Measurements from ENCODE around the gene GPATCH11.

The GPATCH11 gene

GRCh38 chr2:37083873-37084794, at the start of gene GPATCH11, which contains the start of gene HEATR5B:
Gene GPATCH11 (plus strand): TSS chr2:37084518. CDS start chr2:37088382, 3,864 bp downstream.
Gene HEATR5B (minus strand): TSS chr2:37084372. CDS start chr2:37083414, 958 bp downstream.
- peak; percentile 98 for DNase-seq (ENCODE audit: low spot score)

GRCh38 chr2:37037771-37038170, 46.5 kb upstream of the GPATCH11 start:
- no peak for DNase-seq (ENCODE audit: low spot score)

GRCh38 chr2:37039580-37039979, 44.7 kb upstream of the GPATCH11 start:
- DNase-seq (ENCODE audit: low spot score) = no peak

- no peak for DNase-seq (ENCODE audit: low spot score)
Measured at GRCh38 chr2:37052600-37053332, 31.6 kb upstream of the GPATCH11 start.

- DNase-seq (ENCODE audit: low spot score) = no peak
Measured at GRCh38 chr2:37059841-37060240, 24.5 kb upstream of the GPATCH11 start.

- no peak for DNase-seq (ENCODE audit: low spot score)
Measured at GRCh38 chr2:37060446-37060845, 23.9 kb upstream of the GPATCH11 start.

- no peak for DNase-seq (ENCODE audit: low spot score)
Measured at GRCh38 chr2:37061013-37061711, 23.2 kb upstream of the GPATCH11 start.

GRCh38 chr2:37061776-37062175, 22.5 kb upstream of the GPATCH11 start:
- DNase-seq (ENCODE audit: low spot score) = no peak

GRCh38 chr2:37068686-37069085, 15.6 kb upstream of the GPATCH11 start:
- no peak for DNase-seq (ENCODE audit: low spot score)

- DNase-seq (ENCODE audit: low spot score) = no peak
Measured at GRCh38 chr2:37070931-37071330, 13.4 kb upstream of the GPATCH11 start.

GRCh38 chr2:37080266-37080665, 4.1 kb upstream of the GPATCH11 start:
- no peak for DNase-seq (ENCODE audit: low spot score)

- no peak for DNase-seq (ENCODE audit: low spot score)
Measured at GRCh38 chr2:37080689-37081088, 3.6 kb upstream of the GPATCH11 start.

GRCh38 chr2:37084797-37085196, 479 bp downstream of the GPATCH11 start:
- no peak for DNase-seq (ENCODE audit: low spot score)

GRCh38 chr2:37085731-37086147, 1.4 kb downstream of the GPATCH11 start:
- DNase-seq (ENCODE audit: low spot score) = peak; percentile 22

GRCh38 chr2:37090019-37090477, 5.7 kb downstream of the GPATCH11 start:
- DNase-seq (ENCODE audit: low spot score) = no peak

- no peak for DNase-seq (ENCODE audit: low spot score)
Measured at GRCh38 chr2:37091873-37092272, 7.6 kb downstream of the GPATCH11 start.

- DNase-seq (ENCODE audit: low spot score) = no peak
Measured at GRCh38 chr2:37096568-37096967, 12.2 kb downstream of the GPATCH11 start.

- no peak for DNase-seq (ENCODE audit: low spot score)
Measured at GRCh38 chr2:37098416-37099118, 14.2 kb downstream of the GPATCH11 start.

- no peak for DNase-seq (ENCODE audit: low spot score)
Measured at GRCh38 chr2:37100054-37100453, 15.7 kb downstream of the GPATCH11 start.

- DNase-seq (ENCODE audit: low spot score) = no peak
Measured at GRCh38 chr2:37102588-37102987, 18.3 kb downstream of the GPATCH11 start.

GRCh38 chr2:37104178-37104577, 19.9 kb downstream of the GPATCH11 start:
- DNase-seq (ENCODE audit: low spot score) = no peak

- no peak for DNase-seq (ENCODE audit: low spot score)
Measured at GRCh38 chr2:37105150-37105549, 20.8 kb downstream of the GPATCH11 start.

Measured in AG08396 (cell line).